HepG2 (cell line): ENCODE results near the gene IMMT. TPM values are rescaled to one million over a fixed set of nuclear protein-coding genes. Genes with fewer than 3 reads are reported as not detected.
A peak's percentile ranks its signal among the peaks of the same experiment; 100 is the strongest.

ENCODE experiments used
- BRCA1 ChIP-seq: sonication (generic); formaldehyde crosslinking; IDR thresholded peaks from 2 replicates; pipeline ENCODE4 v1.4.0; 2020; ENCODE audit warnings: missing genetic modification reagents
- CENPT ChIP-seq: sonication (generic); formaldehyde crosslinking; IDR thresholded peaks from 2 replicates; pipeline ENCODE4 v1.8.0; 2022; ENCODE audit warnings: low read depth, mild to moderate bottlenecking, moderate library complexity, missing genetic modification reagents
- CHD2 ChIP-seq: IDR thresholded peaks from 2 replicates; pipeline ENCODE4 v1.6.1; 2011; ENCODE audit warnings: low read depth, low read length, improper control_type of control experiment
- ESRRA ChIP-seq: sonication (generic); formaldehyde crosslinking; IDR thresholded peaks from 2 replicates; pipeline ENCODE4 v1.5.1; 2020; ENCODE audit warnings: mild to moderate bottlenecking, low read depth, missing genetic modification reagents
- FOXP1 ChIP-seq, 2 experiments: fragments of 450-650 bp in 1 of 2; IDR thresholded peaks; 2 replicates each; pipeline ENCODE4 v1.6.1; 2017 to 2018; ENCODE audit warnings: antibody characterized with exemption in 1 of 2
- GATAD1 ChIP-seq: IDR thresholded peaks from 2 replicates; pipeline ENCODE4 v1.6.1; 2016; ENCODE audit warnings: missing genetic modification reagents, missing compliant biosample characterization
- GATAD2A ChIP-seq: IDR thresholded peaks from 2 replicates; pipeline ENCODE4 v1.6.1; 2016
- HDAC6 ChIP-seq: fragments of 200-600 bp; sonication (generic); IDR thresholded peaks from 2 replicates; pipeline ENCODE4 v1.7.0; 2017; ENCODE audit warnings: mild to moderate bottlenecking, antibody characterized with exemption, low read length, low read depth
- NCOA1 ChIP-seq: sonication (generic); formaldehyde crosslinking; IDR thresholded peaks from 2 replicates; pipeline ENCODE4 v1.9.0; 2021; ENCODE audit warnings: missing genetic modification reagents
- REL ChIP-seq: sonication (generic); formaldehyde crosslinking; conservative IDR thresholded peaks from 2 replicates; pipeline ENCODE4 v1.8.0; 2022; ENCODE audit warnings: mild to moderate bottlenecking, missing genetic modification reagents, moderate library complexity
- SKI ChIP-seq: fragments of 450-650 bp; IDR thresholded peaks from one replicate; pipeline ENCODE4 v1.6.1; 2018; ENCODE audit warnings: mild to moderate bottlenecking; ENCODE audit not compliant: partially characterized antibody
- SMAD9 ChIP-seq: sonication (generic); formaldehyde crosslinking; IDR thresholded peaks from 2 replicates; pipeline ENCODE4 v1.5.1; 2020; ENCODE audit warnings: mild to moderate bottlenecking, missing genetic modification reagents
- THYN1 ChIP-seq: sonication (generic); formaldehyde crosslinking; IDR thresholded peaks from 2 replicates; pipeline ENCODE4 v1.8.1; 2023; ENCODE audit warnings: low read depth, mild to moderate bottlenecking, moderate library complexity, missing genetic modification reagents, borderline replicate concordance
- ZNF101 ChIP-seq: sonication (generic); formaldehyde crosslinking; IDR thresholded peaks from 2 replicates; pipeline ENCODE4 v1.4.0; 2020; ENCODE audit warnings: mild to moderate bottlenecking, low read depth, missing genetic modification reagents, borderline replicate concordance
- ZNF232 ChIP-seq: sonication (generic); formaldehyde crosslinking; IDR thresholded peaks from 2 replicates; pipeline ENCODE4 v1.4.0; 2020; ENCODE audit warnings: missing genetic modification reagents, borderline replicate concordance
- ZNF441 ChIP-seq: sonication (generic); formaldehyde crosslinking; IDR thresholded peaks from 2 replicates; pipeline ENCODE4 v1.7.0; 2021; ENCODE audit warnings: missing genetic modification reagents, borderline replicate concordance
- ZNF724P ChIP-seq: sonication (generic); formaldehyde crosslinking; IDR thresholded peaks from 2 replicates; pipeline ENCODE4 v1.8.0; 2022; ENCODE audit warnings: missing genetic modification reagents, borderline replicate concordance
- ZNF776 ChIP-seq: sonication (generic); formaldehyde crosslinking; IDR thresholded peaks from 2 replicates; pipeline ENCODE4 v1.4.0; 2020; ENCODE audit warnings: mild to moderate bottlenecking, missing genetic modification reagents
- ZSCAN12 ChIP-seq: sonication (generic); formaldehyde crosslinking; IDR thresholded peaks from 2 replicates; pipeline ENCODE4 v1.9.0; 2021; ENCODE audit warnings: mild to moderate bottlenecking, missing genetic modification reagents
- polyA plus RNA-seq, 8 experiments: library from polyadenylated mRNA; depleted of rRNA in 3 of 8; stranded (reverse) in 7 of 8; unstranded in 1 of 8; fragments of >200 nt; fragmentation: Illumina TruSeq in 4 of 8; extraction: Trizol in 4 of 8; gene quantifications; 2 replicates each; pipeline versions ENCODE4 v1.2.1 to v1.2.3, GENCODE V29; 2011 to 2016; ENCODE audit warnings: low read depth in 4 of 8, missing spikeins in 1 of 8, mixed read lengths in 1 of 8; ENCODE audit not compliant: insufficient read depth in 1 of 8
- total RNA-seq, 5 experiments: library from RNA; depleted of rRNA; stranded (reverse); fragments of >200 nt; fragmentation: Illumina TruSeq; extraction: Trizol; gene quantifications; 2 replicates each; pipeline ENCODE4 v1.2.3, GENCODE V29; 2016; ENCODE audit warnings: low read depth in 1 of 5
- TF ChIP-seq, protein P1 (sequence below): sonication (generic); formaldehyde crosslinking; IDR thresholded peaks from 2 replicates; pipeline ENCODE4 v1.4.0; 2020; ENCODE audit warnings: mild to moderate bottlenecking, missing genetic modification reagents
- TF ChIP-seq, protein P2 (sequence below): sonication (generic); formaldehyde crosslinking; IDR thresholded peaks from 2 replicates; pipeline ENCODE4 v1.4.0; 2020; ENCODE audit warnings: missing genetic modification reagents
- TF ChIP-seq, protein P3 (sequence below): sonication (generic); formaldehyde crosslinking; IDR thresholded peaks from 2 replicates; pipeline ENCODE4 v1.8.0; 2022; ENCODE audit warnings: missing genetic modification reagents, mild to moderate bottlenecking, borderline replicate concordance
- TF ChIP-seq, protein P4 (sequence below): sonication (generic); formaldehyde crosslinking; IDR thresholded peaks from 2 replicates; pipeline ENCODE4 v1.8.1; 2023; ENCODE audit warnings: missing genetic modification reagents, mild to moderate bottlenecking, borderline replicate concordance
- TF ChIP-seq, protein P5 (sequence below): IDR thresholded peaks from 2 replicates; pipeline ENCODE4 v1.6.1; 2018; ENCODE audit warnings: missing genetic modification reagents

The IMMT gene
- total and polyA plus RNA-seq, 2 of the 13 experiments (the other 11 are each of a cell fraction or from before 2014, with no cell fraction given) = 63.5 to 119 TPM

DNA sequence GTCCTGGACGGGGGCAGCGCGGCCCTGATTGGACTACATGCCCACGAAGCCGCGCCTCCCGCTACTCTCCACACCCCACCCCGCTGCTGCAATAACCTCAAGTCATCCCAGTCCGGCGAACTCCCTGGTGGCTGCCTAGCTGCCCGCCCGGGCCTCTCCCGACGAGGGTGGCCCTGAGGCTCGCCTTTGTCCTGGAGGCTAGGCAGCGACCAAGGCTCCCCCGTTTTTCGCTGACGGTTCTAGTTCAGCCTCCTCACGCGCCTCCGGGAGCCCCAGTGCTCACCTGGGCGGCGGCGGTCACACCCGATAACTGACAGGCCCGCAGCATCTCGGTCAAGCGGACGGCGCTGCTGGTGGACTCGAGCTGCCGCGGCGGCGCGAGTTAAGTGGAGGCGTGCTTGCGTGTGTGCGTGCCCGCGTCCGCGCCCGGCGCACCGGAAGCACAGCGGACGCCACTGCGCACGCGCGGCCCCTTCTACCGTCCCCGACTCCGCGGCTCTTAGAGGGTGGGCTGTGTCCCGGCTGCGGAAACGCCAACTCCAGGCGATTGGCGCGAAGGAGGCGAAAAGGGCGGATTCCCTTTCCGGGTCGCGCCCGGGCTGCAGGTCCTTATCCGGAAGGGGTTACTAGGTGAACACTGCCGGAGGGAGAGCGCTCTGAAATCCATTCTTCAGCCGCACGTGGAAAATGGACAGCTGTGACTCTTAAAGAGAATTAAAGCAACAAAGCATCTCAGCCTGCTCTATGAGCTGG lies at the start of gene IMMT (continued):
- TF ChIP-seq, protein P1, sequence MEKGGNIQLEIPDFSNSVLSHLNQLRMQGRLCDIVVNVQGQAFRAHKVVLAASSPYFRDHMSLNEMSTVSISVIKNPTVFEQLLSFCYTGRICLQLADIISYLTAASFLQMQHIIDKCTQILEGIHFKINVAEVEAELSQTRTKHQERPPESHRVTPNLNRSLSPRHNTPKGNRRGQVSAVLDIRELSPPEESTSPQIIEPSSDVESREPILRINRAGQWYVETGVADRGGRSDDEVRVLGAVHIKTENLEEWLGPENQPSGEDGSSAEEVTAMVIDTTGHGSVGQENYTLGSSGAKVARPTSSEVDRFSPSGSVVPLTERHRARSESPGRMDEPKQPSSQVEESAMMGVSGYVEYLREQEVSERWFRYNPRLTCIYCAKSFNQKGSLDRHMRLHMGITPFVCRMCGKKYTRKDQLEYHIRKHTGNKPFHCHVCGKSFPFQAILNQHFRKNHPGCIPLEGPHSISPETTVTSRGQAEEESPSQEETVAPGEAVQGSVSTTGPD (CRISPR knock-in tag) = no peak
- TF ChIP-seq, protein P2, sequence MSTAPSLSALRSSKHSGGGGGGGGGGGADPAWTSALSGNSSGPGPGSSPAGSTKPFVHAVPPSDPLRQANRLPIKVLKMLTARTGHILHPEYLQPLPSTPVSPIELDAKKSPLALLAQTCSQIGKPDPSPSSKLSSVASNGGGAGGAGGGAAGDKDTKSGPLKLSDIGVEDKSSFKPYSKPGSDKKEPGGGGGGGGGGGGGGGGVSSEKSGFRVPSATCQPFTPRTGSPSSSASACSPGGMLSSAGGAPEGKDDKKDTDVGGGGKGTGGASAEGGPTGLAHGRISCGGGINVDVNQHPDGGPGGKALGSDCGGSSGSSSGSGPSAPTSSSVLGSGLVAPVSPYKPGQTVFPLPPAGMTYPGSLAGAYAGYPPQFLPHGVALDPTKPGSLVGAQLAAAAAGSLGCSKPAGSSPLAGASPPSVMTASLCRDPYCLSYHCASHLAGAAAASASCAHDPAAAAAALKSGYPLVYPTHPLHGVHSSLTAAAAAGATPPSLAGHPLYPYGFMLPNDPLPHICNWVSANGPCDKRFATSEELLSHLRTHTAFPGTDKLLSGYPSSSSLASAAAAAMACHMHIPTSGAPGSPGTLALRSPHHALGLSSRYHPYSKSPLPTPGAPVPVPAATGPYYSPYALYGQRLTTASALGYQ (CRISPR knock-in tag) = no peak
- TF ChIP-seq ZNF724P (CRISPR knock-in tag) (peak; percentile 90), ZNF101 (no peak; the same call in 1 of the 2 replicates), BRCA1 (CRISPR knock-in tag) (0 out of 2 replicates have a peak, but pooled peaks have one; percentile 17), GATAD1 (CRISPR knock-in tag) (peak; percentile 93), ZNF441 (CRISPR knock-in tag) (peak; percentile 72; the same call in 1 of the 2 replicates), CHD2 (peak; percentile 8; the same call in 1 of the 2 replicates), SKI (no peak), ZSCAN12 (no peak; the same call in 1 of the 2 replicates), REL (0 out of 2 replicates have a peak, but pooled peaks have one; percentile 54), HDAC6 (no peak), GATAD2A (CRISPR knock-in tag) (peak; percentile 3; the same call in 1 of the 2 replicates), SMAD9 (CRISPR knock-in tag) (peak; percentile 96), THYN1 (CRISPR knock-in tag) (no peak), FOXP1 (IDR thresholded peaks at IDR 0.05) (no peak), FOXP1 (CRISPR knock-in tag; IDR thresholded peaks at IDR 0.05) (0 out of 2 replicates have a peak, but pooled peaks have one; percentile 2), ZNF776 (peak; percentile 97; the same call in 1 of the 2 replicates), NCOA1 (peak; percentile 97), ESRRA (CRISPR knock-in tag) (peak; percentile 77), ZNF232 (CRISPR knock-in tag) (peak; percentile 87; the same call in 1 of the 2 replicates), CENPT (CRISPR knock-in tag) (peak; percentile 95)
- TF ChIP-seq, protein P3, sequence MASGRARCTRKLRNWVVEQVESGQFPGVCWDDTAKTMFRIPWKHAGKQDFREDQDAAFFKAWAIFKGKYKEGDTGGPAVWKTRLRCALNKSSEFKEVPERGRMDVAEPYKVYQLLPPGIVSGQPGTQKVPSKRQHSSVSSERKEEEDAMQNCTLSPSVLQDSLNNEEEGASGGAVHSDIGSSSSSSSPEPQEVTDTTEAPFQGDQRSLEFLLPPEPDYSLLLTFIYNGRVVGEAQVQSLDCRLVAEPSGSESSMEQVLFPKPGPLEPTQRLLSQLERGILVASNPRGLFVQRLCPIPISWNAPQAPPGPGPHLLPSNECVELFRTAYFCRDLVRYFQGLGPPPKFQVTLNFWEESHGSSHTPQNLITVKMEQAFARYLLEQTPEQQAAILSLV = peak; percentile 89; the same call in 1 of the 2 replicates
- TF ChIP-seq, protein P4, sequence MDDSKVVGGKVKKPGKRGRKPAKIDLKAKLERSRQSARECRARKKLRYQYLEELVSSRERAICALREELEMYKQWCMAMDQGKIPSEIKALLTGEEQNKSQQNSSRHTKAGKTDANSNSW = no peak
- TF ChIP-seq, protein P5, sequence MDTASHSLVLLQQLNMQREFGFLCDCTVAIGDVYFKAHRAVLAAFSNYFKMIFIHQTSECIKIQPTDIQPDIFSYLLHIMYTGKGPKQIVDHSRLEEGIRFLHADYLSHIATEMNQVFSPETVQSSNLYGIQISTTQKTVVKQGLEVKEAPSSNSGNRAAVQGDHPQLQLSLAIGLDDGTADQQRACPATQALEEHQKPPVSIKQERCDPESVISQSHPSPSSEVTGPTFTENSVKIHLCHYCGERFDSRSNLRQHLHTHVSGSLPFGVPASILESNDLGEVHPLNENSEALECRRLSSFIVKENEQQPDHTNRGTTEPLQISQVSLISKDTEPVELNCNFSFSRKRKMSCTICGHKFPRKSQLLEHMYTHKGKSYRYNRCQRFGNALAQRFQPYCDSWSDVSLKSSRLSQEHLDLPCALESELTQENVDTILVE (CRISPR knock-in tag) = peak; percentile 92
